Measurements from ENCODE around the gene CSGALNACT2.

CSGALNACT2 gene

DNA sequence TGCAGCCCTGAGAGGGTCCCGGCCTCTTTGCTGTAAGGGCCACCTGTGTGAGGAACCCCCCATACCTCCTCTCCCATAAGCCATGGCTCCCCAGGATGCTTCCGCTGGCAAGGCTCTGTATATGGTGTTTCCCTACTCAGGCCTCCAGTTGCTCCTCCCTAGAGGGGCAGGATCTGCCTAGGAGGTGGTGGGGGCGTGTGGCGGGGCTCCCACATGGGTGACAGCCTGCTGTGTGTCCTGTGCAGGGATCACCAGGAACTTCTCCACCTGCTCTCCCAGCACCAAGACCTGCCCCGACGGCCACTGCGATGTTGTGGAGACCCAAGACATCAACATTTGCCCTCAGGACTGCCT is 25.7 kb upstream of the CSGALNACT2 start:
- DNase-seq, result no peak

GRCh38 chr10:43113201-43114087 is 24.8 kb upstream of the CSGALNACT2 start:
- no peak for DNase-seq

GRCh38 chr10:43114088-43114742 is 24.0 kb upstream of the CSGALNACT2 start:
- DNase-seq, result no peak

- no peak for DNase-seq
These were observed 23.3 kb upstream of the CSGALNACT2 start for GRCh38 chr10:43114743-43115611.

GRCh38 chr10:43115881-43116595 is 22.2 kb upstream of the CSGALNACT2 start:
- DNase-seq, result no peak

DNA sequence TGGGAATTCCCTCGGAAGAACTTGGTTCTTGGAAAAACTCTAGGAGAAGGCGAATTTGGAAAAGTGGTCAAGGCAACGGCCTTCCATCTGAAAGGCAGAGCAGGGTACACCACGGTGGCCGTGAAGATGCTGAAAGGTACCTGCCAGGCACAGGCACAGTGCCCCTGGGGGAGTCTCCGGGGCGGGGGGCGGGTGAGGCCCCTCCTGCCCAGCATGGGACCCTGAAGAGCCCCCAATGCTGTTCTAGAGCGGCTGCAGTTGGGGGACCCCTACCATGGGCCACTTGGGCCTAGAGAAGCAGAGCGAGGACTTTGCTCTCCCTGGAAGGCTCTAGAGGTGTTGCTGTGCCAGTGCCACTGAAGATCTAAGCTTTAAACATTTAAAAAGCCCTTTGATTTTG is 21.6 kb upstream of the CSGALNACT2 start:
- DNase-seq, result no peak

- no peak for DNase-seq
These were observed 21.0 kb upstream of the CSGALNACT2 start for GRCh38 chr10:43117031-43117776.

DNA sequence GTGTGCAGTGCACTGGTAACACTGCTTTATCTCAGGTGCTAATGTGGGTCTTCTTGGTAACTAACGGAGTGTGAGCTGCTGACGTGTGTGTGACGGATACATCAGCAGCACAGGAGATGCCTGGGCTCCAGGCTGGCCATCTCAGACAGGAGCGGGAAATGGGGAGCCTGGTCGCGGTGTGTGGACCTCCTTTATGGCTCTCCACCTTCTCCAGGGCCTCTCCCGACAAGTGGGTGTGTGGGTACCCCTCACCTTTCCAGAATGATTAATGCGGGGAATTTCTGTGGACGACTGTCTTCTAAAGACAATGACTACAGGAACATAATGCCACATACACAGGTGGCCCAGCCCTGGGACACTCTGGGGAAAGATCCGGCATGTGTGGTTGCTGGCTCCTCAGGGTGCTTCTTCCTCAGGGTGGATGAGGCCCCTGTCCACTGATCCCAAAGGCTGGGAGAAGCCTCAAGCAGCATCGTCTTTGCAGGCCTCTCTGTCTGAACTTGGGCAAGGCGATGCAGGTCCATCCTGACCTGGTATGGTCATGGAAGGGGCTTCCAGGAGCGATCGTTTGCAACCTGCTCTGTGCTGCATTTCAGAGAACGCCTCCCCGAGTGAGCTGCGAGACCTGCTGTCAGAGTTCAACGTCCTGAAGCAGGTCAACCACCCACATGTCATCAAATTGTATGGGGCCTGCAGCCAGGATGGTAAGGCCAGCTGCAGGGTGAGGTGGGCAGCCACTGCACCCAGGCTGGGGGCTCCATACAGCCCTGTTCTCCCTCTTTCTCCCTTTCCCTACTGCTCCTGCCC is 20.3 kb upstream of the CSGALNACT2 start:
- no peak for DNase-seq

DNA sequence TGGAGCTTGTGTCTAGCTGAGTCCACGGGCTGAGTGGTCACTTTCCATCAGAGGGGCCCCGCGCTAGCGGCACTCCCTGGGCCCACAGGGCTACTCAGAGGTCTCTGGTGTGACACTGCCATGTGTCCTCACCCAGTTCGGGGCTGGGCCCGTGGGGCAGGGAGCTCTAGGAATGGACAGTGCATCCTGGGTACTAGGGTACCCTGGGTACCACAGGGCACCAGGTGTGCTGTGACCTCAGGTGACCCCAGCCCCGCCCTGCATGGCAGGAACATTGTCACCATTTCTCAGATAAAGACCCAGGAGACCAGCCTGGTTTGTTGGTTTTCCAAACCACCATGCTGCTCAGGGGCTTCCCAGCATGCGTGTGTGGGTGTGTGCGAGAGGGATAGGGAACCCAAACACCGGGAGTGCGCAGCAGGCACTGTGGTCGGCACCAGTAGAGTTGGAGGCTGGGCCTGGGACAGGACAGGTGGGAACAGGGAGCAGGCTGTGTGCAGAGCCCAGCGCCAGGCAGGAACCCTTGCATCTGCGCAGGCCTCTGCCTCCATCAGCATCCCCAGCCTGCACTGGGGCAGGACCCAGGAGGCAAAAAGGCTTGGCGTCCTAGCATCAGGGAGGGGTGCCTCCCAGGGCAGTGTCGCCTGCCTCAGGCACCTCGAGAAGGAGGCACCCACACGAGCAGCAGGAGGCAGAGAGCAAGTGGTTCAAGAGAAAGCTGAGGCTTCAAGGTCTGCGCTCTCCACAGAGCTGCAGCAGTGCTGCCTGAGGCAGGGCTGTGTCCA is 19.4 kb upstream of the CSGALNACT2 start:
- no peak for DNase-seq

GRCh38 chr10:43119416-43120115 is 18.7 kb upstream of the CSGALNACT2 start:
- no peak for DNase-seq

DNA sequence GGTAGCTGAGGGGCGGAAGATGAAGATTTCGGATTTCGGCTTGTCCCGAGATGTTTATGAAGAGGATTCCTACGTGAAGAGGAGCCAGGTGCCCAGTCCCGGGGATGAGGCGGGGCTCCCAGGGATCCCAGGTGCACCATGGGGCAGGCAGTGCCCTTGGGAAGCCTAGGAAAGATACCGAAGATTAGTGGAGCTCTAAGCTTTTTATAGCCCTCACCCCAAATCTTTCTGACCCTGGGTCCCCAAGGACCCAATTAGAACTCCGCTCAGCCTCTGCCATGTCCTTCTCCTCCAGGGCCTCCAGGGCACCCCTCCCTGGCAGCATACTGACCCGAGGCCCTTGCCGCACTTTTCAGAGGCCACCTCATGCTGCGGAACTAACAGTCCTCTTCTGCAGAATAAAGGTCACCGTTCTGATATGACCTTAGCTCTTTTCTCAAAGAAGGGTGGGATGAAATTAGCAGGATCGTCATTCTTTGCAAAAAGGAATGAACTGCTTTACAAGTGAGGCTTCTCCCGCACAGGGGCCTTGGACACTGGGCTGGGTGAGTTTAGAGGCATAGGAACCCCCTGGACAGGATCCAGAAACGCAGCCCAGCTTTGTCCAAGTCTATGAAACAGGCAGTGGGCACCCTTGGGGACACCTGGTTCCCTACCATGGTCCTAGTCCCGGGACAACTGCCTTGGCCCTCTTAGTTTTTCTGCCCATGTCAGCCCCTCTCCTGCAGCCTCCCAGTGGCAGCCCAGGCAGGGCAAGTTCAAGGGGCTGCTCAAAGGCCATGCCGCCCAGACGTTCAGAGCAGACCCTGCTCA is 17.9 kb upstream of the CSGALNACT2 start:
- no peak for DNase-seq

DNA sequence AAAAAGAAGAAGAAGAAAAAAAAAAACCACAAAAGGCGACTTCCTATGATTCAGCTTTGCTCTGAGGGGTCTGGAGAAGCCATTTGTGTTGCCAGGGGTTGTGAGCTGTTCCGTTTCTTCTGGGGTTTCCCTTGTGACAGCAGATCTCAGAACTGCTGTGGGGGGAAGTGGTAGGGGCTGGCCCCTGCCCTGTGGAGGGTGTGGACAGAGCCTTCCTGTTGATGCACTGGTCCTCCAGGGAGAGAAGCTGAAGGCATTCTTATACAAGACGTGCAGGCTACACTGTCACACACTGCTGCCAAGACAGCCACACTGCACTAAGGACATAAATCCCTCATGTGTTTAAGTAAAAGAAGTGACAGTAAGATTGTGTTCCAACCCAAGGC is 17.3 kb upstream of the CSGALNACT2 start:
- DNase-seq, result no peak

- no peak for DNase-seq
These were observed 16.8 kb upstream of the CSGALNACT2 start for GRCh38 chr10:43121444-43121843.

- no peak for DNase-seq
These were observed 16.1 kb upstream of the CSGALNACT2 start for GRCh38 chr10:43122096-43122495.

DNA sequence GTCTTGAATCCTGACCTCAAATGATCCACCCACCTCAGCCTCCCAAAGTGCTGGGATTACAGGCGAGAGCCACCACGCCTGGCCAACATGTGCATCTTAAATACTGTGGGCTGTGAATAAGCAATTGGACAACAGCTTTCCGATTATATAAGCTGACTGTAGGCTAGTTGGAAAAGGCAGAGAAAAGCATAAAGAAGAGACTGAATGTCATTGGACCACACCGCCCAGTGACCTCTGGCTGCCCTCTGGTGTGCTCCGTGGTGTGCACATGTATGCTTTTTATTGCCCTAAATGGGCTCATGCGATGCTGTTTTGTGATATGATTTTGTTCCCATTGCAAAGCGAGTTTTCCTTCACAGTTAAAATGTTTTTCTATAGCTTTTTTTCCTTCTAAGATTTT is 15.4 kb upstream of the CSGALNACT2 start:
- DNase-seq, result no peak

- DNase-seq, result no peak
These were observed 14.7 kb upstream of the CSGALNACT2 start for GRCh38 chr10:43123361-43124093.

DNA sequence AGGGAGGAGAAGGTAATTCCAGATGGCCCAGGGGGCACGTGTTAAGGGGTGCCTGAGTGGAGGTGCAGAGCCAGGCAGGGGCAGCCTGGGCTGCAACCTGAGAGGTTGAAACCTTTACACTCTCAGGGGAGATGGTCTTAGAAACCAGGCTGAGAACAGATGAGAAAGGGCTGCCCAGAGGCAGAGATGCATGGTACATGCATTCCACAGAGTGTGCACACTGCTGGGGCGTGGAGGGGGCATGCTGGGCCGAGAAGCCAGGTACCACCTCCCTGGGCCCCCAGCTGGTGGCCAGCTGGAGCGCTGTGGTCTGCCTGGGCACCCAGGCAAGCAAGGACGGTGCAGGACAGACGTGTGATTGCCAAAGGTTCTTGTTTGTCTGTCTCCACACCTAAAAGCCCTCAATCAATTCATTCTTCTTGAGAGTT is 14.1 kb upstream of the CSGALNACT2 start:
- DNase-seq, result no peak

Data from NCI-H1092 (cell line).